ENCODE results near the gene SERPINE2.

- TF ChIP-seq CTCF (IDR thresholded peaks at IDR 0.05) (no peak), POLR2AphosphoS5 (IDR thresholded peaks at IDR 0.05) (no peak)
Observed at GRCh38 chr2:224033601-224034000, 5.5 kb downstream of the SERPINE2 start.

Data from upper lobe of left lung (tissue), 4 donors.